Loucy (cell line): ENCODE measurements around the gene NKX2-2.

ENCODE experiments used
- H2AFZ ChIP-seq: fragments of 200-600 bp; sonication (generic); 2 replicates; pipeline ENCODE4 v1.6.0; 2016; ENCODE audit warnings: antibody characterized with exemption, mild to moderate bottlenecking, low read length, moderate library complexity
- H3F3A ChIP-seq: fragments of 200-600 bp; 2 replicates; pipeline ENCODE4 v1.6.0; 2016; ENCODE audit warnings: antibody characterized with exemption, low read depth, mild to moderate bottlenecking
- H3K27me3 ChIP-seq: fragments of 200-600 bp; sonication (generic); 2 replicates; pipeline ENCODE4 v1.6.1; 2014; ENCODE audit warnings: low read length, mild to moderate bottlenecking; ENCODE audit not compliant: insufficient read depth, poor library complexity, severe bottlenecking
- H3K36me3 ChIP-seq: fragments of 200-600 bp; sonication (generic); 2 replicates; pipeline ENCODE4 v1.6.1; 2016; ENCODE audit warnings: low read length; ENCODE audit not compliant: insufficient read depth
- H3K4me1 ChIP-seq: fragments of 200-600 bp; sonication (generic); 2 replicates; pipeline ENCODE4 v1.5.1; 2014; ENCODE audit warnings: low read length, mild to moderate bottlenecking; ENCODE audit not compliant: insufficient read depth, poor library complexity, severe bottlenecking
- H3K4me2 ChIP-seq: fragments of 200-600 bp; sonication (generic); 2 replicates; pipeline ENCODE4 v1.6.0; 2014; ENCODE audit warnings: antibody characterized with exemption, low read length, low read depth, mild to moderate bottlenecking; ENCODE audit not compliant: poor library complexity, severe bottlenecking
- H3K4me3 ChIP-seq: fragments of 200-600 bp; sonication (generic); 2 replicates; pipeline ENCODE4 v1.5.1; 2014; ENCODE audit warnings: low read length, mild to moderate bottlenecking, mixed read lengths; ENCODE audit not compliant: poor library complexity, severe bottlenecking
- H3K79me2 ChIP-seq: fragments of 200-600 bp; sonication (generic); 2 replicates; pipeline ENCODE4 v1.6.1; 2014; ENCODE audit warnings: low read length; ENCODE audit not compliant: insufficient read depth
- H3K9ac ChIP-seq: fragments of 200-600 bp; sonication (generic); 2 replicates; pipeline ENCODE4 v1.6.0; 2014; ENCODE audit warnings: mild to moderate bottlenecking, low read depth, low read length, moderate library complexity; ENCODE audit not compliant: poor library complexity, severe bottlenecking
- H3K9me2 ChIP-seq: fragments of 200-600 bp; sonication (generic); replicated peaks from 2 replicates; pipeline ENCODE4 v1.6.1; 2016; ENCODE audit warnings: low read depth, low read length, mixed read lengths
- H3K9me3 ChIP-seq: fragments of 200-600 bp; sonication (generic); 2 replicates; pipeline ENCODE4 v1.6.1; 2014; ENCODE audit warnings: mild to moderate bottlenecking, antibody characterized with exemption, low read length, low read depth; ENCODE audit not compliant: insufficient read depth
- H4K20me1 ChIP-seq: fragments of 200-600 bp; sonication (generic); 2 replicates; pipeline ENCODE4 v1.6.0; 2014; ENCODE audit warnings: antibody characterized with exemption, low read length, mild to moderate bottlenecking; ENCODE audit not compliant: insufficient read depth, poor library complexity, severe bottlenecking
- CTCF ChIP-seq: fragments of 200-600 bp; sonication (generic); conservative IDR thresholded peaks from 2 replicates; pipeline ENCODE4 v1.5.1; 2014; ENCODE audit warnings: mild to moderate bottlenecking, antibody characterized with exemption, low read length
- EZH2phosphoT487 ChIP-seq: fragments of 200-600 bp; IDR thresholded peaks from 2 replicates; pipeline ENCODE4 v1.6.1; 2018; ENCODE audit warnings: antibody characterized with exemption, mild to moderate bottlenecking, moderate library complexity, borderline replicate concordance

The NKX2-2 gene

GRCh38 chr20:21523895-21524294, 10.0 kb upstream of the NKX2-2 start:
- H3K27me3 ChIP-seq = no peaks in the 10 kb centered on the region
- H3K9ac ChIP-seq = no peak overlapping the region
- H3F3A ChIP-seq = no peaks in the 10 kb centered on the region
- no peaks in the 10 kb centered on the region for H3K79me2 ChIP-seq
- TF ChIP-seq CTCF = no peak
- TF ChIP-seq EZH2phosphoT487 = no peak
- H3K4me2 ChIP-seq = no peak overlapping the region
- no peak overlapping the region for H3K4me3 ChIP-seq
- H3K36me3 ChIP-seq = no peaks in the 10 kb centered on the region
- no peak overlapping the region for H2AFZ ChIP-seq
- peaks cover 8% of the 10 kb centered on the region for H3K4me1 ChIP-seq
- H4K20me1 ChIP-seq = no peaks in the 10 kb centered on the region
- H3K9me2 ChIP-seq = no peaks in the 10 kb centered on the region
- H3K9me3 ChIP-seq = no peaks in the 10 kb centered on the region

- H3K27me3 ChIP-seq = no peaks in the 10 kb centered on the region
- H3K9me2 ChIP-seq = no peaks in the 10 kb centered on the region
- no peak for TF ChIP-seq EZH2phosphoT487
- TF ChIP-seq CTCF = no peak
- H3F3A ChIP-seq = no peaks in the 10 kb centered on the region
- H3K4me1 ChIP-seq = peaks cover 8% of the 10 kb centered on the region
- no peak overlapping the region for H2AFZ ChIP-seq
- H3K9me3 ChIP-seq = no peaks in the 10 kb centered on the region
- H3K4me3 ChIP-seq = no peak overlapping the region
- no peaks in the 10 kb centered on the region for H3K36me3 ChIP-seq
- H3K9ac ChIP-seq = no peak overlapping the region
- H4K20me1 ChIP-seq = no peaks in the 10 kb centered on the region
- H3K4me2 ChIP-seq = no peak overlapping the region
- H3K79me2 ChIP-seq = no peaks in the 10 kb centered on the region
These were observed 9.5 kb upstream of the NKX2-2 start for GRCh38 chr20:21523281-21523868.

- H3K27me3 ChIP-seq = no peaks in the 10 kb centered on the region
- no peaks in the 10 kb centered on the region for H3K9me2 ChIP-seq
- H3K4me2 ChIP-seq = no peak overlapping the region
- no peaks in the 10 kb centered on the region for H3F3A ChIP-seq
- H3K79me2 ChIP-seq = no peaks in the 10 kb centered on the region
- H2AFZ ChIP-seq = no peak overlapping the region
- peaks cover 8% of the 10 kb centered on the region for H3K4me1 ChIP-seq
- TF ChIP-seq EZH2phosphoT487 = no peak
- no peak for TF ChIP-seq CTCF
- H4K20me1 ChIP-seq = no peaks in the 10 kb centered on the region
- H3K4me3 ChIP-seq = no peak overlapping the region
- no peaks in the 10 kb centered on the region for H3K9me3 ChIP-seq
- H3K36me3 ChIP-seq = no peaks in the 10 kb centered on the region
- no peak overlapping the region for H3K9ac ChIP-seq
These were observed 8.8 kb upstream of the NKX2-2 start for GRCh38 chr20:21522481-21523280.
